T-helper 2 cell (primary cell): ENCODE data around the gene CHFR.
"Not testable (repeated sequence)": the region's sequence is repeated elsewhere in the genome, so short reads cannot be mapped to it uniquely, and the experiment has no call there.

Experiments used
- DNase-seq, 5 experiments: peaks; one replicate each; pipeline versions ENCODE4 v3.0.0 to v3.0.0-alpha.2; 2012 to 2022

CHFR gene

GRCh38 chr12:132806857-132807256 is 80.5 kb downstream of the CHFR start:
- DNase-seq = no peak

DNA sequence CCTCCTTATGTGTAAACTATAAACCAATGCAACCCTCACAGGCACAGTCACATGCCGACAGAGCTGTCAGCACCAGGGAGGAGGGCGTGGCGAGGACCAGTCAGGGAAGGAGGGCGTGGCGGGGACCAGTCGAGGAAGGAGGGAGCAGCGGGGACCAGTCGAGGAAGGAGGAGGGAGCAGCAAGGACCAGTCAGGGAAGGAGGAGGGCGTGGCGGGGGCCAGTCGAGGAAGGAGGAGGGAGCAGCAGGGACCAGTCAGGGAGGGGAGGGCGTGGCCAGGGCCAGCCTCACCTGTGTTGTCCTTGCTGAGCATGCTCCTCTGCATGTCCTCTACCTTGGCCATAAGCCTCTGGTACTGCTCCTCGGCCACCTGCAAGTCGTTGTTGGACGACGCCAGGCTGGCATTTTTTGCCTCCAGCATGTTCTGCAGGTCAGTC is 83.0 kb downstream of the CHFR start:
- DNase-seq = no peak

DNA sequence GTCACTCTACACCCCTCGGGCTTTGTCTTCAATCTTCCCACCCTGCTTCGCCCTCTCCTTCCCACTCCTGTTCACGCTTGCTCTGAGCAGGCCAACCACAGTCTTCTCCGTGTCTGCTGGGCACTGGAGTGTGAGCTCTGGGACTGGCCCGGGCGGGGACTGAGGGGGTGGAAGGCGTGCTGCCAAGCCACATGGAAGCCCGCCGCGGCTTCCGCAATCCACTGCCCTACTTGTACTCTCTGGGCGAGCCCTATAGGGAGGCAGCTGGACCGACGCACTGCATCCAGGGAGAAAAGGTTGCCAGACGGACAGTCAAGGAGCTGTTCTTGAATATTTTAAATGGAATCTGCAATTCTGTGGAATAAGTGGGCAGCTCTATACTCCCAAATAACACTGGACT is 83.5 kb downstream of the CHFR start:
- DNase-seq = no peak

GRCh38 chr12:132803125-132803524 is 84.3 kb downstream of the CHFR start:
- no peak for DNase-seq

DNA sequence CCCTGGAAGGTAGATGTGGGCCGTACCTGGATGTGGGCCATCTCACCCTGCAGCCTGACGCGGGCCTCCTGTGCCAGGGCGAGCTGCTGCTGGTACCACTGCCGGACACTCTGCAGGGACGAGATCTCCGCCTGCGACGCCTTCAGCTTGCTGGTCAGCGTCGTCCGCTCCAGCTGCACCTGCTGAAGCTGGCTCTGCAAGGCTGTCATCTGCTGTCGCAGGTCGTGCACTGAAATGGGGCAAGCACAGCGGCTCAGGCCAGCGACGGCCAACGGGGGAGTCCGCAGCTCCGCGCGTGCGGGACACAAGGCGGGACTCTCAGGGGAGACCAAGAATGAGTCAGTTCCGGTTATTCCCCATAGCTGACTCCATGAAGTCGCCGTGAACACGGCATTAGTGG is 85.7 kb downstream of the CHFR start:
- no peak for DNase-seq

DNA sequence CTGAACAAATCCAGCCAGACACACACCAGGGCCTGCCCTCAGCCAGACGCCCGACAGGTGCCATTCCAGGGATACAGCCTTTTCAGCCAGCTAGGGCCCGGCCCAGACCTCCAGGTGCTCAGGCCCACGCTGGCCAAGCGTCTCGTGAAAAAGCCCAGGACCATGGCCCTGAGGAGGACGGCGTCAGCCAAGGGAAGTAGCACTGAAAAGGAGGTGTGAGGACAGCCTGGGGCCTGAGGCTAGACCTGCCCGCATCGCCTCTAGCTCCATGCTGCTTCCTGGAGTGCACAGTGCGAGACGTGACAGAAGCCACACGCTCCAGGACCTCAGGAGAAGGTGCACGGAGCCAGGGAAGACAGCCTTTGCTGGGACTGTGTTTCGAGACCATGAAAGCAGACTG is 88.6 kb downstream of the CHFR start:
- no peak for DNase-seq

- DNase-seq = no peak
Observed at GRCh38 chr12:132797820-132798570, 89.4 kb downstream of the CHFR start.

DNA sequence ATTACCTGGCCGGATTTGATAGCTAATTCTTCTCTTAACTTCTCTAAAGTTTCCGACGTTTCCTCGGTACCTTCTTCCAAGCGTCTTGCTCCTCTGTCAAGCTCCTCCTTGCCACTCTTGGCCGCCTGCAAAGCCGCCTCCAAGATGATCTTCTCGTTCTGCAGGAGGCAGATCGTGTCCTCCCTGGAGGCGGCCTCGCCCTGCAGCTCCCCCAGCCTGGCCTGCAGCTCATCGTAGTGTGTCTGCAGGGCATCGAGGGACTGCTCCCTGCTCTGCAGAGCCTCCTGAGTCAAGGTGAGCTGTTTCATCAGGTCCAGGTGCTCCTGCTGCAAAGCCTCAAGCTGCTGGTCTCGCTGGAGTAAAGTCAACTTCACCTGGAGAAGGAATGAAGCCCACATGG is 91.6 kb downstream of the CHFR start:
- no peak for DNase-seq

DNA sequence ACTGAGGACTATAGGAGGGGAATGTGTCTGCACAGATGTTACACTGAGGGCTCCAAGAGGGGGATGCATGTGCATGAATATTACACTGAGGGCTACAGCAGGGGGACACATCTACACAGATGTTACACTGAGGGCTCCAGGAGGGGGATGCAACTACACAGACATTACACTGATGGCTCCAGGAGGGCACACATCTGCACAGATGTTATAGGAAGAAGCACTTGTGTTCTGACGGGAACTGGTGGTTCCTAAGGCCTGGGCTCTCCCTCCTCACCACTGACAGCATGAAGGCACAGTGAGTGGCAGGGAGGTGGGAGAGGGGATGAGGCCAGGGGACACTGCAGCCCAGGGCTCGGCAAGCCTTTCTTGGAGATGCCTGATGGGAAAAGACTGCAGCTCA is 95.5 kb downstream of the CHFR start:
- DNase-seq = not testable (repeated sequence)

GRCh38 chr12:132789099-132789471 is 98.3 kb downstream of the CHFR start:
- no peak for DNase-seq

DNA sequence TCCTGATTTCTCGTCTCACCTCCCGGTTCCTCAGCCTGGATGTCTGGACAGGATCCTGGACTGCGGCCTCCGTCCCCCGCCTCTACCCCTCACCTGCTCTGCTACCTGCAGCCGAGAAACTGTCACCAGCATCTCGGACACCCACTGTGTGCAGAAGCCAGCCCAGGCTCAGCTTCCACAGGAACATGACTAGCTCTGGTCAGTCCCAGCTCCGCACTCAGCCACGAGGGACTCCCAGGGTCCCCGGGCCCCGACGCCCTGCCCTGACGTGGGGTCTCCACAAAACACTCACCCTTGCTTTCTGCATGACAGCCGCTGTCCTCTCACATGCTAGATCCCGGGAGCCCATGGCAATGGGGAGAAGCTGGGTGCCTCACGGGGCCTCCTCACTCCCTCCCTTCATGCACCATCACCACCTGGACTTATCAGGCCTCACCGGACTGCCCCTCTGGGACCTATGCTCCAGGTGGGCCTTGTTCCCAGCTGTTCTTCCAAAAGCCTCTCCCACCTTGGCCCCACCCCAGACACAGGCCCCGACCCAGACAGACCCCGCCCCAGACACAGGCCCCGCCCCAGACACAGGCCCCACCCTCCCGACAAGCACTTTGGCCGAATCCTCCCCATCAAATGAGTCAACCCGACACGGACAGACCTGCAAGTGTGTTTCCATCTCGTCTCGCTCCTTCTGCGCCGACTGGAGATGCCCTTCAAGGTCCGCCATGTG is 98.9 kb downstream of the CHFR start:
- DNase-seq = no peak

DNA sequence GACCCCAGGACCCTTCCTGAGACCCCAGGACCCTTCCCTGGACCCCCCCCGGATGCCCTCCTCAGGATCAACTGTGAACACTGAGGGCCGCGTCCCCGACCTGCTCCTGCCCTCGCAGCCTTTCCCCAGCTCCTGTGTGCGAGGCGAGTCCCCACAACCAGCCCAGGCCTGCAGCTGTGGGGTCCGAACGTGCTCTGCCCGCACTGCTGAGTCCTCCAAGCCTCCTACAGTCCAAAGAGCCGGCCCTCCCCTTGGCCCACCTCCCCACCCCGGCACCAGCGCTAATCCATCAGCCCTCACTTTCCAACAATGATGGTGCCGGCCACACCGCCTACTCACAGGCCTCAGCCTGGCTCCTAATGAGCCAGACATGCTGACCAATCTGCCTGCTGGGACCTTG is 99.5 kb downstream of the CHFR start:
- DNase-seq = no peak

DNA sequence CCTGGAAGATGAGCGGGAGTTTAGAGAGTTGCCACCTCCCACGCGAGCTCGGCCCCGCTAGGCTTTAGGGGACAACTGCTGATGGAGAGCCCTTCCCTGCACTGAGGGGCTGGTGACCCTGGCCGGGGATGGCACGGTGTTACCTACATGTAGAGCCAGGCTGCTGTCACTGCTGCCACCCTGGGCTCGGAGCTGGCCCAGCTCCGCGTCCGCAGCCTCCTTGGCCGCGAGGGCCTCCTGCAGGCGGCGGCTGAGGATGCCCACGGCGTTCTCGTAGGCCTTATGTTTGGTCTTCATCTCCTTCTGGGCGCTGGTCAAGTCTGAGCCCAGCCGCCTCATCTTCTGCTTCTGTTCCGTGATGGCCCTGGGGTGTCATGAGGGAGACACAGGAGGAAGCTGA is 101.2 kb downstream of the CHFR start:
- DNase-seq = no peak

GRCh38 chr12:132784580-132784979 is 102.8 kb downstream of the CHFR start:
- DNase-seq = no peak

DNA sequence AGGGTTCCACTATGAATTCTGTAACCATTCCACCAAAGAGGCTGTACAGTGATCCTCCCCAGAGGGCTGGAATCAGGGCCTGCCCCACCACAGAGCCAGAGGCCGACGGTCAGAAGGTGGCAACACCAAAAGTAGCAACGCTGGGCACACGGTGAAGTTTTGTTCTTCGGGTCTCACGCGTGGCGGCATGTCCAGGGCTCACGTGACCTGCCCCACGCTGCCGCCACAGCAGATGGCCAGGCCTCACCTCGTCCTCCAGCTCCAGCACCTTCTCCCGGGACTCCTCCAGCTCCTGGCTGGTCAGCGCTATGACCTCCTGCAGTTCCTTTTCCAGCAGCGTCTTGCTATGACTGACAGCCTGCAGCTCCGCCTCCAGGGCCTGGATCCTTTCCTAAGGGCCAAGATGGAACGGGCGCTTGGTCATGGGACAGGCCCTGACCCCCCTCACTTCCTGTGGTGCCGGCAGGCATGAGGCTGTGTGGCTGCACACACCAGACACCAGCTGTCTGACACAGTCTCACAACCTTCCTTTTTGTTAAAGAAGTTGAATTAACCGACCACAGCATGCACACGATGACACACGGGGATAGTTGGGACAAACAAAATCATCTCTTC is 103.4 kb downstream of the CHFR start:
- no peak for DNase-seq
